Stimulated activated naive CD8-positive, alpha-beta T cell treated with anti-CD3 and anti-CD28 coated beads, Interleukin-15, Interleukin-2, amounts not matched to agents 100 ng/mL and 50 ng/mL, for 24 hours (primary cell): ENCODE measurements around the gene PIK3R4.

Experiments used
- H3K27ac Mint-ChIP-seq: one replicate; pipeline ENCODE4 v1.8.0; 2021; ENCODE audit warnings: mild to moderate bottlenecking, mixed read lengths
- H3K27me3 Mint-ChIP-seq: one replicate; pipeline ENCODE4 v1.8.0; 2021; ENCODE audit warnings: mixed read lengths
- H3K36me3 Mint-ChIP-seq: one replicate; pipeline ENCODE4 v1.8.0; 2021; ENCODE audit warnings: low read depth, mixed read lengths
- H3K4me1 Mint-ChIP-seq: one replicate; pipeline ENCODE4 v1.8.0; 2021; ENCODE audit warnings: low read depth, mixed read lengths
- H3K4me3 Mint-ChIP-seq: one replicate; pipeline ENCODE4 v1.8.0; 2021; ENCODE audit warnings: mild to moderate bottlenecking, mixed read lengths
- H3K9me3 Mint-ChIP-seq: one replicate; pipeline ENCODE4 v1.8.0; 2021; ENCODE audit warnings: mixed read lengths

Gene PIK3R4

GRCh38 chr3:130649061-130649654 lies 97.5 kb downstream of the PIK3R4 start:
- no peak overlapping the region for H3K27ac Mint-ChIP-seq
- no peaks in the 10 kb centered on the region for H3K9me3 Mint-ChIP-seq
- no peaks in the 10 kb centered on the region for H3K4me1 Mint-ChIP-seq
- no peaks in the 10 kb centered on the region for H3K27me3 Mint-ChIP-seq
- no peak overlapping the region for H3K4me3 Mint-ChIP-seq
- H3K36me3 Mint-ChIP-seq = no peaks in the 10 kb centered on the region

DNA sequence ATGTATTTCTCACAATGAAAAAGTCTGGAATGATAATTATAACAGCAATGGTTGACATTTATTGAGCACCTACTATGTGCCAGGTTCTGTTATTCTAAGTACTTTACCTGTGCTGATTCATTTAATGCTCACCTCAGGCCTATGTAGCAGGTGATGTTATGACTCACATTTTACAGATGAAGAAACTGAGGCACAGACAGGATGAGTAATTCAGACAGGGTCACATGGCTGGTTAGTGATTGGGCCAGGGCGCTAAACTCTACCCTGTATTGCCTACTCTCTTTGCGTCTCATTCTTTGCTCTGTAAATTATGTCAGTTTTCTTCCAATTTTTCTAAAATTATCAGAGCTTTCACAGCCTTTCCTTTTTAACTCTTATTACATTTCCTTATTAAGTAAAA lies 98.3 kb downstream of the PIK3R4 start:
- Mint-ChIP-seq H3K27me3 (no peaks in the 10 kb centered on the region), H3K27ac (no peak overlapping the region), H3K9me3 (no peaks in the 10 kb centered on the region), H3K4me1 (no peaks in the 10 kb centered on the region), H3K4me3 (no peak overlapping the region), H3K36me3 (no peaks in the 10 kb centered on the region)

DNA sequence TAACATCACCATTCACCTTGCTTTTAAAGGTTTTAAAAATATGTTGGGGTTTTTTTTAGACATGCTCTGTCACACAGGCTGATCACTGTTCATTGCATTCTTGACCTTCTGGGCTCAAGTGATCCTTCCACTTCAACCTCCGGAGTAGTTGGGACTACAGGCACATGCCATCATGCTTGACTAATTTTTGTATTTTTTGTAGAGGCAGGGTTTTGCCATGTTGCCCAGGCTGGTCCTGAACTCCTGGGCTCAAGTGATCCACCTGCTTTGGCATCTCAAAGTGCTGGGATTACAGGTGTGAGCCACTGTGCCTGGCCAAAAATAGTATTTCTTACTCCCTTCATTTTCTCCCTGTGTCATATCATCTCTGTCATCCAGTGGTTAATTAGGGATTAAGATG lies 101.4 kb downstream of the PIK3R4 start:
- Mint-ChIP-seq H3K9me3 (no peaks in the 10 kb centered on the region), H3K27ac (no peak overlapping the region), H3K27me3 (peaks cover 13% of the 10 kb centered on the region), H3K4me1 (no peaks in the 10 kb centered on the region), H3K4me3 (no peak overlapping the region), H3K36me3 (no peaks in the 10 kb centered on the region)

DNA sequence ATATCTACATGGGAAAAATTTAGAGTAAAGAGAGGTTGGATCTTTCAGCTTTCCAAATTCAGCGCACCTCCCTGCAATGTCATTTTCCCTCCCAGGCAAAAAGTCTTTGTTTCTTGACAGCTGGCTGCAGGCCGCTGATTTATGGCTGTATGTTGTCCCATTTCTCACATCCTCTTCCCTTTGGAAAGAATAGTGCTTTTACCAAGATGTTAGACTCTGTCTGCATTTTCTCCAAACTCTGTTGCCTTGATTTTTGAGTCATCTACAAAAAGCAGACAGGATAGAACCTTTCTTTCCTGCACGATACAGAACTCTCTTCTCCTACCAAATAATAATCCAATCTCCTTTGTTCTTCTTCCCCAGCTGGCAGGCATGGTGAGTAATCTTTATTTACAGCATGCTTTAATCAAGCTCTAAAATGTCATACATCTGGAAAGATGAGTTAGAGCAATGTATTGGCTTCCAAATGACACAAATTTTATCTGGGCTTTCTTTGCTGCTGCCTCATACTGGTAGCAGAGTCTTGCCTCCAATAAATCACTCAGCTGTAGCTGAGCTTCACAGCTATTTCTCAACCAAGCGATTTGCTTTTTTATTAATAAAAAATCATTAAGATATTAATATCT lies 101.9 kb downstream of the PIK3R4 start:
- Mint-ChIP-seq H3K9me3 (no peaks in the 10 kb centered on the region), H3K4me1 (no peaks in the 10 kb centered on the region), H3K4me3 (no peak overlapping the region)

DNA sequence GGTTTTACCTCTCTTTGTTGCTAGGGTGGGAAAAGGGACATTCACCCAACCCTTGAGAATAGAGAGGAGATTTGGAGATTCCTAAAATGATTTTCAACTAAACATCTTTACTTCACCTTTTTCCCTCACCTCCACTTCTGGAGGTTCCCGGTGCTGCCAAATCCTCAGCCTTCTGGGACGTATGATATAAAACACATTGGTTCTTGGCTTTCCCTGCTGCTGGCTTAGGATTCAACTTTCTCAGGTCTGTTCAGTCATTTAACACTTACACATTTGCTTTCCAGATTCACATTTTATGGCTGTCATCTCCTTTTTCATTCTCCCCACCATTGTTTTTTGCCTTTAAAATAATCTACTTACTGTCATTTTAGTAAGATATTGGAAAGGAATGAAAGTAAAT lies 106.6 kb downstream of the PIK3R4 start:
- Mint-ChIP-seq H3K36me3 (no peaks in the 10 kb centered on the region), H3K4me1 (no peaks in the 10 kb centered on the region), H3K4me3 (no peak overlapping the region), H3K9me3 (peaks cover 4% of the 10 kb centered on the region), H3K27ac (no peak overlapping the region), H3K27me3 (peaks cover 25% of the 10 kb centered on the region)

More for the DNA sequence above, 101.9 kb downstream of the PIK3R4 start:
- no peak overlapping the region for H3K27ac Mint-ChIP-seq
- H3K36me3 Mint-ChIP-seq = no peaks in the 10 kb centered on the region
- H3K27me3 Mint-ChIP-seq = peaks cover 18% of the 10 kb centered on the region

DNA sequence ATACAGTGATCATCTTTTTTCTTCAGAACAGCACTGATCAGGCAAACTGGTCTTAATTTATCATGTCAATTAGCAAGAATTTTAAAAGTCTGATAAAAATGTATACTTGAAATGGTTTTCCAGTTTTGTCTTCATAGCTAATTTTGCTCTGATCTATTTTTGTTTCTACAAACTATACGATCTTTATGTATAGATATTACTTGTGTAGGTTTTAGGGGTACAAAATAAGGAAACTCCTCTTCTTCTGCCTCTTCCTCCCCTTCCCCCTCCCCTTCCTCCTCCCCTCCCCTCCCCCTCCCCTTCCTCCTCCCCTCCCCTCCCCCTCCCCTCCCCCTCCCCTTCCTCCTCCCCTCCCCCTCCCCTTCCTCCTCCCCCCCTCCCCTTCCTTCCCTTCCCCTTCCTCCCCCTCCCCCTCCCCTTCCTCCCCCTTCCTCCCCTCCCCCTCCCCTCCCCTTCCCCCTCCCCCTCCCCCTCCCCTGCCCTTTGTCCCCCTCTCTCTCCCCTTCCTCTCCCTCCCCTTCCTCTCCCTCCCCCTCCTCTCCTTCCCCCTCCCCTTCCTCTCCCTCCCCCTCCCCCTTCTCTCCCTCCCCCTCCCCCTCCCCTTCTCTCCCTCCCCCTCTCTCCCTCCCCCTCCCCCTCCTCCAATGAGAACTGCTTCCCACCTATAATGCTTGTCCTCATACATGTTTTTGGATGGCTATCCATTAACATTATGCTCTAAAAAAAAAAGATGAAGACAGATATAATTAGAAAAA lies 110.0 kb downstream of the PIK3R4 start:
- H3K27ac Mint-ChIP-seq = no peak overlapping the region
- H3K4me3 Mint-ChIP-seq = no peak overlapping the region
- H3K9me3 Mint-ChIP-seq = peaks cover 4% of the 10 kb centered on the region

DNA sequence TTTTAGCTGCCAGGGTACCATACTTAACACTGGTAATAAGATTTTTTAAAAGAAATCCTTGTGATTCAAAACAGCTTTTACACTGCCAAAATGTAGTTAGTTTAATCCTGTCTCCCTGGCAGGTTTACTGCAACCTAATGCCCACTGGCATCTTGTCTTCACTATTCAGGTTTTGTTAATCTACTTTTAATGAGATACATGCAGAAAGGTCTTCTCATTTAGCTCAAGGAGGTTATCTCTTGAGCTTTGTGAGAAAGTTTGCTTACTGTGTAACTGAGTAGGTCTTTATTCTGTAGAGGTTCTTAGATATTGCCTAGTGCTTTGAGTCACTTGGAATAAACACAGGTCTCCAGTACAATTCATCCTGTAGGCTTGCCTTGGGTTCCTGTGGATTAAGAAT lies 110.7 kb downstream of the PIK3R4 start:
- no peaks in the 10 kb centered on the region for H3K4me1 Mint-ChIP-seq
- H3K27ac Mint-ChIP-seq = no peak overlapping the region
- peaks cover 16% of the 10 kb centered on the region for H3K27me3 Mint-ChIP-seq
- H3K36me3 Mint-ChIP-seq = no peaks in the 10 kb centered on the region
- peaks cover 4% of the 10 kb centered on the region for H3K9me3 Mint-ChIP-seq
- no peak overlapping the region for H3K4me3 Mint-ChIP-seq

More for the DNA sequence above, 110.0 kb downstream of the PIK3R4 start:
- Mint-ChIP-seq H3K36me3 (no peaks in the 10 kb centered on the region), H3K27me3 (peaks cover 21% of the 10 kb centered on the region), H3K4me1 (no peaks in the 10 kb centered on the region)

GRCh38 chr3:130635285-130635684 lies 111.3 kb downstream of the PIK3R4 start:
- H3K27me3 Mint-ChIP-seq = peaks cover 13% of the 10 kb centered on the region
- H3K9me3 Mint-ChIP-seq = peaks cover 4% of the 10 kb centered on the region
- no peaks in the 10 kb centered on the region for H3K36me3 Mint-ChIP-seq
- H3K27ac Mint-ChIP-seq = no peak overlapping the region
- H3K4me3 Mint-ChIP-seq = no peak overlapping the region
- no peaks in the 10 kb centered on the region for H3K4me1 Mint-ChIP-seq
